ENCODE data around the gene RPL36.

Gene RPL36

GRCh38 chr19:5665781-5666513, 24.1 kb upstream of the RPL36 start:
- intact Hi-C loops (cut with micrococcal nuclease): no loop called here
- H3K9me3 Mint-ChIP-seq: no peaks in the 10 kb centered on the region
- peaks cover 100% of the 10 kb centered on the region for H3K36me3 Mint-ChIP-seq (ENCODE audit: low read depth)
- no peaks in the 10 kb centered on the region for H3K27me3 Mint-ChIP-seq
- no peak overlapping the region for H3K4me3 Mint-ChIP-seq
- no peaks in the 10 kb centered on the region for H3K4me1 Mint-ChIP-seq (ENCODE audit: low read depth)
- no peak overlapping the region for H3K27ac Mint-ChIP-seq

GRCh38 chr19:5666921-5667610, 23.0 kb upstream of the RPL36 start:
- Mint-ChIP-seq H3K9me3 (no peaks in the 10 kb centered on the region), H3K27me3 (no peaks in the 10 kb centered on the region), H3K36me3 (ENCODE audit: low read depth) (peaks cover 100% of the 10 kb centered on the region), H3K27ac (no peak overlapping the region), H3K4me3 (no peak overlapping the region), H3K4me1 (ENCODE audit: low read depth) (no peaks in the 10 kb centered on the region)
- intact Hi-C loops (cut with micrococcal nuclease): no loop called here

GRCh38 chr19:5667751-5668271, 22.3 kb upstream of the RPL36 start:
- Mint-ChIP-seq H3K27ac (no peak overlapping the region), H3K4me3 (no peak overlapping the region), H3K9me3 (no peaks in the 10 kb centered on the region), H3K36me3 (ENCODE audit: low read depth) (peaks cover 95% of the 10 kb centered on the region), H3K27me3 (no peaks in the 10 kb centered on the region), H3K4me1 (ENCODE audit: low read depth) (no peaks in the 10 kb centered on the region)
- intact Hi-C loops (cut with micrococcal nuclease): no loop called here

GRCh38 chr19:5669212-5669611, 20.9 kb upstream of the RPL36 start:
- Mint-ChIP-seq H3K27ac (no peak overlapping the region), H3K4me1 (ENCODE audit: low read depth) (no peaks in the 10 kb centered on the region), H3K27me3 (no peaks in the 10 kb centered on the region), H3K9me3 (no peaks in the 10 kb centered on the region), H3K4me3 (no peak overlapping the region), H3K36me3 (ENCODE audit: low read depth) (peaks cover 95% of the 10 kb centered on the region)
- intact Hi-C loops (cut with micrococcal nuclease): no loop called here

- H3K27ac Mint-ChIP-seq: no peak overlapping the region
- no peaks in the 10 kb centered on the region for H3K4me1 Mint-ChIP-seq (ENCODE audit: low read depth)
- no peak overlapping the region for H3K4me3 Mint-ChIP-seq
- no peaks in the 10 kb centered on the region for H3K27me3 Mint-ChIP-seq
- peaks cover 77% of the 10 kb centered on the region for H3K36me3 Mint-ChIP-seq (ENCODE audit: low read depth)
- intact Hi-C loops (cut with micrococcal nuclease): no loop called here
- no peaks in the 10 kb centered on the region for H3K9me3 Mint-ChIP-seq
Observed at GRCh38 chr19:5671600-5671999, 18.5 kb upstream of the RPL36 start.

- Mint-ChIP-seq H3K9me3 (no peaks in the 10 kb centered on the region), H3K4me1 (ENCODE audit: low read depth) (no peaks in the 10 kb centered on the region), H3K4me3 (no peak overlapping the region), H3K36me3 (ENCODE audit: low read depth) (peaks cover 74% of the 10 kb centered on the region), H3K27me3 (no peaks in the 10 kb centered on the region), H3K27ac (no peak overlapping the region)
- intact Hi-C loops (cut with micrococcal nuclease): no loop called here
Observed at GRCh38 chr19:5672708-5673459, 17.2 kb upstream of the RPL36 start.

- H3K27ac Mint-ChIP-seq: no peak overlapping the region
- no peaks in the 10 kb centered on the region for H3K9me3 Mint-ChIP-seq
- peaks cover 70% of the 10 kb centered on the region for H3K36me3 Mint-ChIP-seq (ENCODE audit: low read depth)
- no peaks in the 10 kb centered on the region for H3K27me3 Mint-ChIP-seq
- no peak overlapping the region for H3K4me3 Mint-ChIP-seq
- no peaks in the 10 kb centered on the region for H3K4me1 Mint-ChIP-seq (ENCODE audit: low read depth)
- intact Hi-C loops (cut with micrococcal nuclease): no loop called here
Observed at GRCh38 chr19:5673752-5674151, 16.3 kb upstream of the RPL36 start.

GRCh38 chr19:5674714-5675113, 15.4 kb upstream of the RPL36 start:
- Mint-ChIP-seq H3K27me3 (no peaks in the 10 kb centered on the region), H3K4me3 (no peak overlapping the region), H3K4me1 (ENCODE audit: low read depth) (peaks cover 9% of the 10 kb centered on the region), H3K27ac (no peak overlapping the region), H3K9me3 (no peaks in the 10 kb centered on the region), H3K36me3 (ENCODE audit: low read depth) (peaks cover 61% of the 10 kb centered on the region)
- intact Hi-C loops (cut with micrococcal nuclease): no loop called here

GRCh38 chr19:5676105-5676771, 13.9 kb upstream of the RPL36 start:
- Mint-ChIP-seq H3K27me3 (peaks cover under 1% of the 10 kb centered on the region), H3K9me3 (no peaks in the 10 kb centered on the region), H3K4me1 (ENCODE audit: low read depth) (peaks cover 13% of the 10 kb centered on the region), H3K27ac (no peak overlapping the region), H3K4me3 (no peak overlapping the region), H3K36me3 (ENCODE audit: low read depth) (peaks cover 57% of the 10 kb centered on the region)
- intact Hi-C loops (cut with micrococcal nuclease): no loop called here

GRCh38 chr19:5676772-5677105, 13.4 kb upstream of the RPL36 start:
- H3K4me3 Mint-ChIP-seq: no peak overlapping the region
- peaks cover 18% of the 10 kb centered on the region for H3K4me1 Mint-ChIP-seq (ENCODE audit: low read depth)
- H3K27ac Mint-ChIP-seq: no peak overlapping the region
- H3K36me3 Mint-ChIP-seq (ENCODE audit: low read depth): peaks cover 52% of the 10 kb centered on the region
- H3K27me3 Mint-ChIP-seq: peaks cover 6% of the 10 kb centered on the region
- intact Hi-C loops (cut with micrococcal nuclease): no loop called here
- no peaks in the 10 kb centered on the region for H3K9me3 Mint-ChIP-seq

- no peak overlapping the region for H3K27ac Mint-ChIP-seq
- peaks cover 8% of the 10 kb centered on the region for H3K27me3 Mint-ChIP-seq
- intact Hi-C loops (cut with micrococcal nuclease): no loop called here
- peaks cover 48% of the 10 kb centered on the region for H3K36me3 Mint-ChIP-seq (ENCODE audit: low read depth)
- peaks cover 22% of the 10 kb centered on the region for H3K4me1 Mint-ChIP-seq (ENCODE audit: low read depth)
- no peak overlapping the region for H3K4me3 Mint-ChIP-seq
- H3K9me3 Mint-ChIP-seq: no peaks in the 10 kb centered on the region
Observed at GRCh38 chr19:5677136-5677535, 13.0 kb upstream of the RPL36 start.

GRCh38 chr19:5677580-5677979, 12.5 kb upstream of the RPL36 start:
- no peak overlapping the region for H3K27ac Mint-ChIP-seq
- intact Hi-C loops (cut with micrococcal nuclease): no loop called here
- H3K36me3 Mint-ChIP-seq (ENCODE audit: low read depth): peaks cover 48% of the 10 kb centered on the region
- no peaks in the 10 kb centered on the region for H3K9me3 Mint-ChIP-seq
- peaks cover 22% of the 10 kb centered on the region for H3K4me1 Mint-ChIP-seq (ENCODE audit: low read depth)
- H3K27me3 Mint-ChIP-seq: peaks cover 11% of the 10 kb centered on the region
- H3K4me3 Mint-ChIP-seq: no peak overlapping the region

GRCh38 chr19:5678071-5678718, 11.9 kb upstream of the RPL36 start:
- no peak overlapping the region for H3K4me3 Mint-ChIP-seq
- intact Hi-C loops (cut with micrococcal nuclease): no loop called here

More at GRCh38 chr19:5678071-5678718, 11.9 kb upstream of the RPL36 start:
- Mint-ChIP-seq H3K27ac (no peak overlapping the region), H3K4me1 (ENCODE audit: low read depth) (peaks cover 22% of the 10 kb centered on the region), H3K27me3 (peaks cover 11% of the 10 kb centered on the region), H3K9me3 (no peaks in the 10 kb centered on the region), H3K36me3 (ENCODE audit: low read depth) (peaks cover 42% of the 10 kb centered on the region)

Measured in dendritic cell treated with granulocyte-macrophage colony-stimulating factor and Interleukin-4, amounts not matched to agents 40 ng/mL and 50 ng/mL, for 4 days (primary cell).